Esophagus muscularis mucosa (tissue), 4 donors: ENCODE data around the gene SNAPC2. TPM values are rescaled to one million over a fixed set of nuclear protein-coding genes. Genes with fewer than 3 reads are reported as not detected.
A peak's percentile ranks its signal among the peaks of the same experiment; 100 is the strongest.
"Not testable (repeated sequence)": the region's sequence is repeated elsewhere in the genome, so short reads cannot be mapped to it uniquely, and the experiment has no call there.

Experiments used
- DNase-seq: peaks from one replicate; pipeline ENCODE4 v3.0.0-alpha.2; 2017; ENCODE audit errors: extremely low spot score
- H3K27ac ChIP-seq, 4 donors: fragments of 200-600 bp; sonication (generic); replicated peaks in 1 of 4; 1 replicate in 3 of 4; 2 replicates in 1 of 4; pipeline ENCODE4 v1.5.1; 2016 to 2019; ENCODE audit warnings: mild to moderate bottlenecking in 1 of 4
- H3K27me3 ChIP-seq, 4 donors: fragments of 200-600 bp; sonication (generic); one replicate each; pipeline versions ENCODE4 v1.5.1 to v1.6.0; 2016 to 2019
- H3K36me3 ChIP-seq, 4 donors: fragments of 200-600 bp; sonication (generic); one replicate each; pipeline ENCODE4 v1.5.1; 2016 to 2019
- H3K4me1 ChIP-seq, 4 donors: fragments of 200-600 bp; sonication (generic); one replicate each; pipeline ENCODE4 v1.5.1; 2016 to 2019
- H3K4me3 ChIP-seq, 4 donors: fragments of 200-600 bp; sonication (generic); 1 replicate in 2 of 4; 2 replicates in 2 of 4; pipeline ENCODE4 v1.5.1; 2016 to 2019; ENCODE audit warnings: mild to moderate bottlenecking in 4 of 4, moderate library complexity in 1 of 4
- H3K9me3 ChIP-seq, 4 donors: fragments of 200-600 bp; sonication (generic); 1 replicate in 3 of 4; 2 replicates in 1 of 4; pipeline ENCODE4 v1.5.1; 2016 to 2019
- CTCF ChIP-seq, 3 experiments: fragments of 200-600 bp in 2 of 3; fragments of 450-650 bp in 1 of 3; sonication (generic) in 2 of 3; IDR thresholded peaks; one replicate each; pipeline ENCODE4 v1.5.1; 2017 to 2019; ENCODE audit warnings: antibody characterized with exemption in 3 of 3, mild to moderate bottlenecking in 2 of 3, moderate library complexity in 1 of 3
- EP300 ChIP-seq: sonication (generic); formaldehyde crosslinking; IDR thresholded peaks from one replicate; pipeline ENCODE4 v1.6.1; 2017; ENCODE audit warnings: antibody characterized with exemption
- POLR2A ChIP-seq: fragments of 450-650 bp; IDR thresholded peaks from one replicate; pipeline ENCODE4 v1.6.1; 2017; ENCODE audit warnings: antibody characterized with exemption, moderate library complexity, mild to moderate bottlenecking, low read depth
- POLR2AphosphoS5 ChIP-seq, 2 donors: sonication (generic); formaldehyde crosslinking; IDR thresholded peaks; one replicate each; pipeline ENCODE4 v1.6.1; 2017; ENCODE audit warnings: antibody characterized with exemption in 2 of 2
- WGBS: methylation state at CpG from one replicate; pipeline ENCODE4 v1.1.5; 2018; 5-methylcytosine and 5-hydroxymethylcytosine counted together
- intact Hi-C: fragments of 100-400 bp; cut with DNase I; formaldehyde crosslinking; loops from one replicate; pipeline ENCODE4 v1.15.1; 2023
- total RNA-seq, 4 donors: library from RNA; depleted of rRNA; stranded (reverse); fragments of >200 nt; gene quantifications; one replicate each; pipeline versions ENCODE4 v1.1.0 to v1.2.1, GENCODE V29; 2016

SNAPC2 gene
- total RNA-seq, 4 donors from 2014 or later, result 32.4 to 47.2 (median 35.0) TPM

GRCh38 chr19:7888145-7888825, 31.9 kb upstream of the SNAPC2 start, which contains the start of gene LRRC8E:
Gene LRRC8E, plus strand, starts transcription at chr19:7888510. Its CDS starts 7,094 bp downstream, at chr19:7895604.
- intact Hi-C loops, result no loop called here
- H3K4me1 ChIP-seq, result peaks cover 5 to 8% (median 7%) of the 10 kb centered on the region in 4 donors
- WGBS, result 32% methylated on average over 20 of the region's 53 CpGs
- TF ChIP-seq CTCF (IDR thresholded peaks at IDR 0.05), result no peak
- no peak for TF ChIP-seq EP300
- TF ChIP-seq POLR2A, result no peak
- no peak for TF ChIP-seq POLR2AphosphoS5 (IDR thresholded peaks at IDR 0.05)
- no peak for DNase-seq
- no peaks in the 10 kb centered on the region for H3K9me3 ChIP-seq
- H3K27me3 ChIP-seq, result peaks cover 0 to 46% (median 10%) of the 10 kb centered on the region in 4 donors
- H3K27ac ChIP-seq, result no peak within 1 kb of the TSS
- H3K4me3 ChIP-seq, result peak within 1 kb of the TSS; percentile 36 to 55 (median 42)
- H3K36me3 ChIP-seq, result no peaks in the 10 kb centered on the region

- H3K36me3 ChIP-seq, result no peaks in the 10 kb centered on the region
Measured at GRCh38 chr19:7888826-7889217, 31.3 kb upstream of the SNAPC2 start.

GRCh38 chr19:7893362-7894101, 26.6 kb upstream of the SNAPC2 start:
- H3K4me1 ChIP-seq, intact Hi-C loops, H3K9me3 ChIP-seq, H3K36me3 ChIP-seq, DNase-seq, H3K4me3 ChIP-seq, H3K27ac ChIP-seq: not testable (repeated sequence)
- H3K27me3 ChIP-seq, result peaks cover 0 to 53% (median 7%) of the 10 kb centered on the region in 4 donors
- WGBS, result 79% methylated on average over 18 of the region's 18 CpGs

More at GRCh38 chr19:7888826-7889217, 31.3 kb upstream of the SNAPC2 start:
- intact Hi-C loops, result no loop called here
- TF ChIP-seq EP300 (no peak), POLR2AphosphoS5 (IDR thresholded peaks at IDR 0.05) (no peak), CTCF (IDR thresholded peaks at IDR 0.05) (no peak), POLR2A (no peak)
- Histone ChIP-seq H3K27ac (no peak overlapping the region), H3K9me3 (no peaks in the 10 kb centered on the region), H3K27me3 (peaks cover 0 to 51% (median 11%) of the 10 kb centered on the region in 4 donors), H3K4me1 (peaks cover 5 to 8% (median 7%) of the 10 kb centered on the region in 4 donors), H3K4me3 (peak overlapping the region; percentile 36 to 55 (median 42))
- WGBS, result 100% methylated on average over 2 of the region's 8 CpGs
- DNase-seq, result no peak

GRCh38 chr19:7894612-7895309, 25.4 kb upstream of the SNAPC2 start:
- no peak overlapping the region for H3K27ac ChIP-seq
- peaks cover 0 to 49% (median 4%) of the 10 kb centered on the region in 4 donors for H3K27me3 ChIP-seq
- H3K36me3 ChIP-seq, result no peaks in the 10 kb centered on the region
- no peak overlapping the region for H3K4me3 ChIP-seq
- H3K9me3 ChIP-seq, result no peaks in the 10 kb centered on the region
- intact Hi-C loops, result loop anchor here (5.0 kb wide), 1 partner anchor 32 kb away; no protein-coding TSS in a partner anchor
- WGBS, result 63% methylated on average over 8 of the region's 18 CpGs
- TF ChIP-seq POLR2A, result no peak
- TF ChIP-seq EP300, result no peak
- no peak for TF ChIP-seq POLR2AphosphoS5 (IDR thresholded peaks at IDR 0.05)
- no peak for TF ChIP-seq CTCF (IDR thresholded peaks at IDR 0.05)
- DNase-seq, result no peak
- no peaks in the 10 kb centered on the region for H3K4me1 ChIP-seq

- TF ChIP-seq CTCF (IDR thresholded peaks at IDR 0.05) (no peak), EP300 (no peak), POLR2AphosphoS5 (IDR thresholded peaks at IDR 0.05) (no peak), POLR2A (no peak)
- 88% methylated on average over 6 of the region's 13 CpGs for WGBS
- no peak overlapping the region for H3K4me3 ChIP-seq
- H3K4me1 ChIP-seq, result no peaks in the 10 kb centered on the region
- no peak overlapping the region for H3K27ac ChIP-seq
- no peaks in the 10 kb centered on the region for H3K36me3 ChIP-seq
- H3K9me3 ChIP-seq, result no peaks in the 10 kb centered on the region
- intact Hi-C loops, result loop anchor here (5.0 kb wide), 1 partner anchor 33 kb away; no protein-coding TSS in a partner anchor
- H3K27me3 ChIP-seq, result peaks cover 0 to 47% (median 4%) of the 10 kb centered on the region in 4 donors
- DNase-seq, result no peak
Measured at GRCh38 chr19:7895565-7895964, 24.6 kb upstream of the SNAPC2 start.
